GM12878 (cell line): Measurements from ENCODE around the gene COQ7. TPM values are rescaled to one million over a fixed set of nuclear protein-coding genes. Genes with fewer than 3 reads are reported as not detected.

Experiments
- ATAC-seq: fragments of 200-7000 bp; cut with Tn5 transposase; 3 replicates; pipeline ENCODE4 v1.9.1; 2020; ENCODE audit warnings: mild to moderate bottlenecking, moderate library complexity
- BruUV-seq: library from RNA; stranded (reverse); fragments of 400-500 nt; replicated peaks from 2 replicates; lab custom pipeline; 2021; lab: Mats Ljungman, UMichigan
- CTCF ChIA-PET: fragments of 300-600 bp; sonication (Branson Sonifier 250); formaldehyde crosslinking; extraction: SDS; loops from one replicate; lab custom pipeline; 2021; ENCODE audit warnings: inconsistent platforms; lab: Yijun Ruan, JAX
- POLR2A ChIA-PET: fragments of 350-600 bp; formaldehyde crosslinking; extraction: SDS; loops from one replicate; lab custom pipeline; 2021; ENCODE audit warnings: inconsistent platforms; lab: Charles Lee
- RAD21 ChIA-PET: fragments of 300-600 bp; sonication (Branson Sonifier 250); formaldehyde crosslinking; loops from one replicate; lab custom pipeline; 2023; ENCODE audit warnings: antibody characterized with exemption; ENCODE audit not compliant: unreplicated experiment; lab: Charles Lee
- SMC1A ChIA-PET: fragments of 300-600 bp; sonication (Branson Sonifier 250); formaldehyde crosslinking; loops from one replicate; lab custom pipeline; 2023; ENCODE audit not compliant: unreplicated experiment, uncharacterized antibody; lab: Charles Lee
- DNase-seq: peaks from one replicate; pipeline ENCODE4 v3.0.0-alpha.2; 2011; ENCODE audit warnings: low read depth, low spot score
- FAIRE-seq: peaks from 3 replicates; lab custom pipeline; 2011; peaks lifted over from hg19 to GRCh38; lab: Jason Lieb, UNC
- H2AFZ ChIP-seq: 2 replicates; pipeline ENCODE4 v1.6.0; 2011; ENCODE audit warnings: low read depth, low read length, control low read depth; ENCODE audit not compliant: control insufficient read depth
- H3K27ac ChIP-seq: 2 replicates; pipeline ENCODE4 v1.5.1; 2011; ENCODE audit warnings: control low read depth; ENCODE audit not compliant: control insufficient read depth, insufficient read depth
- H3K27me3 ChIP-seq, 2 experiments: replicated peaks in 1 of 2; 2 replicates each; pipeline versions ENCODE4 v1.6.0 to v1.6.1; 2011; ENCODE audit warnings: low read length in 1 of 2; ENCODE audit not compliant: control insufficient read depth in 2 of 2, insufficient read depth in 2 of 2
- H3K36me3 ChIP-seq, 2 experiments: 2 replicates each; pipeline ENCODE4 v1.5.1; 2011; ENCODE audit warnings: low read length in 1 of 2; ENCODE audit not compliant: control insufficient read depth in 2 of 2, insufficient read depth in 2 of 2
- H3K4me1 ChIP-seq: 2 replicates; pipeline ENCODE4 v1.6.1; 2011; ENCODE audit warnings: mild to moderate bottlenecking, low read length, moderate library complexity, mixed read lengths; ENCODE audit not compliant: control insufficient read depth, insufficient read depth
- H3K4me2 ChIP-seq: 2 replicates; pipeline ENCODE4 v1.6.0; 2011; ENCODE audit warnings: control low read depth; ENCODE audit not compliant: control insufficient read depth, insufficient read depth
- H3K4me3 ChIP-seq: fragments of 200-600 bp; sonication (generic); 2 replicates; pipeline ENCODE4 v1.5.1; 2016
- H3K79me2 ChIP-seq: 2 replicates; pipeline ENCODE4 v1.6.0; 2011; ENCODE audit warnings: low read length; ENCODE audit not compliant: control insufficient read depth, insufficient read depth
- H3K9ac ChIP-seq: 2 replicates; pipeline ENCODE4 v1.8.0; 2011; ENCODE audit warnings: low read length, control low read depth, mixed read lengths; ENCODE audit not compliant: control insufficient read depth, insufficient read depth
- H3K9me3 ChIP-seq: replicated peaks from 3 replicates; pipeline ENCODE4 v1.5.1; 2011; ENCODE audit warnings: mild to moderate bottlenecking, low read length; ENCODE audit not compliant: control insufficient read depth, insufficient read depth
- H4K20me1 ChIP-seq: 2 replicates; pipeline ENCODE4 v1.6.0; 2011; ENCODE audit not compliant: control insufficient read depth, insufficient read depth
- ATF7 ChIP-seq: fragments of 450-650 bp; IDR thresholded peaks from 2 replicates; pipeline ENCODE4 v1.6.1; 2016; ENCODE audit warnings: low read depth, mild to moderate bottlenecking
- BRCA1 ChIP-seq: IDR thresholded peaks from 2 replicates; pipeline ENCODE4 v1.6.1; 2011; ENCODE audit warnings: low read depth, low read length, improper control_type of control experiment
- GABPA ChIP-seq: IDR thresholded peaks from 2 replicates; pipeline ENCODE4 v1.6.1; 2014; ENCODE audit warnings: antibody characterized with exemption, low read depth, mild to moderate bottlenecking, inconsistent platforms
- IRF4 ChIP-seq: IDR thresholded peaks from 2 replicates; pipeline ENCODE4 v1.6.1; 2011; ENCODE audit warnings: low read depth, low read length
- NKRF ChIP-seq: fragments of 450-650 bp; conservative IDR thresholded peaks from 2 replicates; pipeline ENCODE4 v1.6.1; 2017; ENCODE audit warnings: mild to moderate bottlenecking, moderate library complexity
- PML ChIP-seq: IDR thresholded peaks from 2 replicates; pipeline ENCODE4 v1.6.1; 2012; ENCODE audit warnings: low read length, inconsistent platforms
- PRDM15 ChIP-seq: fragments of 450-650 bp; formaldehyde crosslinking; IDR thresholded peaks from 2 replicates; pipeline ENCODE4 v1.4.0; 2020; ENCODE audit warnings: mild to moderate bottlenecking, moderate library complexity
- RUNX3 ChIP-seq: IDR thresholded peaks from 2 replicates; pipeline ENCODE4 v1.6.1; 2012; ENCODE audit warnings: low read length, inconsistent platforms
- SPI1 ChIP-seq: IDR thresholded peaks from 2 replicates; pipeline ENCODE4 v1.6.1; 2011; ENCODE audit warnings: low read depth, mild to moderate bottlenecking, low read length, moderate library complexity, borderline replicate concordance; ENCODE audit not compliant: insufficient read depth
- SREBF1 ChIP-seq: IDR thresholded peaks from 2 replicates; pipeline ENCODE4 v1.6.1; 2012; ENCODE audit warnings: mild to moderate bottlenecking, low read length
- TCF12 ChIP-seq: IDR thresholded peaks from 2 replicates; pipeline ENCODE4 v1.6.1; 2011; ENCODE audit warnings: low read depth, mild to moderate bottlenecking, low read length
- TCF7 ChIP-seq: IDR thresholded peaks from 2 replicates; pipeline ENCODE4 v1.6.1; 2014; ENCODE audit warnings: antibody characterized with exemption, borderline replicate concordance
- USF2 ChIP-seq: IDR thresholded peaks from 2 replicates; pipeline ENCODE4 v1.6.1; 2011; ENCODE audit warnings: low read depth, low read length, improper control_type of control experiment, borderline replicate concordance
- WGBS: methylation state at CpG from one replicate; pipeline ENCODE4 v1.1.6; 2016; ENCODE audit warnings: low lambda C conversion rate; ENCODE audit not compliant: insufficient replicate concordance, insufficient coverage; ENCODE audit errors: missing lambda C conversion rate; 5-methylcytosine and 5-hydroxymethylcytosine counted together
- in situ Hi-C: fragments of 300-500 bp; cut with MboI; formaldehyde crosslinking; loops from 9 replicates; pipeline ENCODE4 v1.14.3; 2018; ENCODE audit warnings: mixed read lengths
- intact Hi-C: fragments of 100-400 bp; cut with micrococcal nuclease; formaldehyde crosslinking; loops from one replicate; pipeline ENCODE4 v1.14.2; 2022; ENCODE audit not compliant: unreplicated experiment
- polyA plus RNA-seq, 11 experiments: library from polyadenylated mRNA; depleted of rRNA in 4 of 11; unstranded in 6 of 11; stranded (reverse) in 5 of 11; fragments of >200 nt; fragmentation: Nextera tagmentation in 4 of 11; fragmentation: Illumina TruSeq in 1 of 11; extraction: Ambion mirVana in 4 of 11; extraction: Trizol in 1 of 11; gene quantifications; 1 replicate in 1 of 11; 2 replicates in 10 of 11; pipeline versions ENCODE4 v1.2.1 to v1.2.3, GENCODE V29; 2011 to 2016; ENCODE audit warnings: inconsistent platforms in 2 of 11, missing spikeins in 2 of 11, low read depth in 1 of 11
- total RNA-seq, 4 experiments: library from RNA; depleted of rRNA in 3 of 4; stranded (reverse); fragments of >200 nt in 3 of 4; fragmentation: Illumina TruSeq in 1 of 4; extraction: Trizol in 1 of 4; gene quantifications; 2 replicates each; pipeline versions ENCODE4 v1.2.1 to v1.2.3, GENCODE V29; 2013 to 2021
- TF ChIP-seq, protein P1 (sequence below): IDR thresholded peaks from 2 replicates; pipeline ENCODE4 v1.6.1; 2012; ENCODE audit warnings: low read depth, low read length, improper control_type of control experiment
- TF ChIP-seq, protein P2 (sequence below): IDR thresholded peaks from 2 replicates; pipeline ENCODE4 v1.6.1; 2012; ENCODE audit warnings: low read depth, low read length, improper control_type of control experiment

The COQ7 gene
- total and polyA plus RNA-seq, 10 of the 15 experiments (the other 5 are each of a cell fraction or from before 2014, with no cell fraction given): 3.2 to 21.9 (median 13.0) TPM

- TF ChIP-seq NKRF (no peak), PML (no peak)
- TF ChIP-seq, protein P1, sequence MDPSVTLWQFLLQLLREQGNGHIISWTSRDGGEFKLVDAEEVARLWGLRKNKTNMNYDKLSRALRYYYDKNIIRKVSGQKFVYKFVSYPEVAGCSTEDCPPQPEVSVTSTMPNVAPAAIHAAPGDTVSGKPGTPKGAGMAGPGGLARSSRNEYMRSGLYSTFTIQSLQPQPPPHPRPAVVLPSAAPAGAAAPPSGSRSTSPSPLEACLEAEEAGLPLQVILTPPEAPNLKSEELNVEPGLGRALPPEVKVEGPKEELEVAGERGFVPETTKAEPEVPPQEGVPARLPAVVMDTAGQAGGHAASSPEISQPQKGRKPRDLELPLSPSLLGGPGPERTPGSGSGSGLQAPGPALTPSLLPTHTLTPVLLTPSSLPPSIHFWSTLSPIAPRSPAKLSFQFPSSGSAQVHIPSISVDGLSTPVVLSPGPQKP: no peak
These were observed 34.9 kb downstream of the COQ7 start (continued) for GRCh38 chr16:19102187-19102872.

GRCh38 chr16:19104607-19105006 lies 37.2 kb downstream of the COQ7 start:
- no TSS peak for BruUV-seq
- H2AFZ ChIP-seq: no peak overlapping the region
- ChIA-PET POLR2A (no interaction called here), SMC1A (interaction anchor here (0.7 to 2.0 kb wide), 5 partner anchors 13 to 75 kb away, joined by 3 to 6 read pairs (median 3); no protein-coding TSS in a partner anchor), RAD21 (no interaction called here), CTCF (interaction anchor here (1.6 kb wide), 1 partner anchor 76 kb away, joined by 4 read pairs; no protein-coding TSS in a partner anchor)
- WGBS: 69% methylated on average over 5 of the region's 5 CpGs
- no peak overlapping the region for H3K27ac ChIP-seq
- intact Hi-C loops (no loop called here), in situ Hi-C loops (no loop called here)
- DNase-seq (no peak), FAIRE-seq (no peak), ATAC-seq (no peak)
- no peaks in the 10 kb centered on the region for H3K9me3 ChIP-seq
- H4K20me1 ChIP-seq: no peaks in the 10 kb centered on the region
- no peak overlapping the region for H3K9ac ChIP-seq
- TF ChIP-seq, protein P2, sequence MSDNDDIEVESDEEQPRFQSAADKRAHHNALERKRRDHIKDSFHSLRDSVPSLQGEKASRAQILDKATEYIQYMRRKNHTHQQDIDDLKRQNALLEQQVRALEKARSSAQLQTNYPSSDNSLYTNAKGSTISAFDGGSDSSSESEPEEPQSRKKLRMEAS: no peak
- TF ChIP-seq SREBF1 (no peak), TCF12 (no peak), TCF7 (no peak), SPI1 (no peak), RUNX3 (no peak), ATF7 (no peak), USF2 (no peak), BRCA1 (no peak), GABPA (no peak), IRF4 (no peak), PRDM15 (no peak)
- no peaks in the 10 kb centered on the region for H3K79me2 ChIP-seq
- no peaks in the 10 kb centered on the region for H3K27me3 ChIP-seq
- no peak overlapping the region for H3K4me3 ChIP-seq
- H3K4me2 ChIP-seq: no peak overlapping the region
- H3K36me3 ChIP-seq: no peaks in the 10 kb centered on the region
- H3K4me1 ChIP-seq: peaks cover 24% of the 10 kb centered on the region
